PC-3 (cell line): ENCODE data around the gene NCAPD2.

Experiments
- CTCF ChIP-seq: fragments of 300-600 bp; sonication (generic); conservative IDR thresholded peaks from 2 replicates; pipeline ENCODE4 v1.5.1; 2017; ENCODE audit warnings: antibody characterized with exemption, low read depth, mild to moderate bottlenecking, low read length
- EZH2phosphoT487 ChIP-seq: fragments of 300-600 bp; sonication (generic); IDR thresholded peaks from 2 replicates; pipeline ENCODE4 v1.6.1; 2018; ENCODE audit warnings: mild to moderate bottlenecking, antibody characterized with exemption, low read length, borderline replicate concordance

- no peak for TF ChIP-seq CTCF
- no peak for TF ChIP-seq EZH2phosphoT487
Observed at GRCh38 chr12:6520186-6520585, 26.3 kb downstream of the NCAPD2 start.
